ENCODE data around the gene ENTPD2.

- TF ChIP-seq CTCF (conservative IDR thresholded peaks at IDR 0.05 in 1 of 2, IDR thresholded peaks at IDR 0.05 in 1 of 2; ENCODE audit: low read depth in 1 of 2, low read length in 2 of 2): no peak
- TF ChIP-seq EZH2 (IDR thresholded peaks at IDR 0.05; ENCODE audit: low read length, missing control alignments): no peak
These were observed 21.0 kb downstream of the ENTPD2 start for GRCh38 chr9:137032858-137033257.

All from fibroblast of lung (primary cell).